ENCODE data around the gene CEP170. TPM values are rescaled to one million over a fixed set of nuclear protein-coding genes. Genes with fewer than 3 reads are reported as not detected.
A peak's percentile ranks its signal among the peaks of the same experiment; 100 is the strongest.

CEP170 gene
- total and polyA plus RNA-seq, 8 donors = 5.0 to 27.4 (median 5.9) TPM

DNA sequence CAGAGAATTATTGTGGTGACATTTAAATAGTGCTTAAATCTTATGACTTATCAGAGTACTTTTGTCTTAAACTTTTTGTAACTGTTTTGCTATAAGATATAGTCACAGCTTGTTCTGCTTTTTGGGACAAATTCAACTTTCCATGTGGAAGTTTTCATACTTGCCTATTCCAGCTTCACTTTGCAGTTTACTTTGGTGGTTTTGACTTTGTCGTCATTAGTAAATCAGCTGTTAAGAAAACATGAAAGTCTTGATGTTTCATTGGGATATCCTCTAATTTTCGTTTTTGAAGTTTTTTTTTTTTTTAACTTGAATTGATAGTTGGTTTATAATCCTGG lies 32.0 kb upstream of the CEP170 start:
- H3K4me3 ChIP-seq = no peak overlapping the region
- TF ChIP-seq, protein P1, sequence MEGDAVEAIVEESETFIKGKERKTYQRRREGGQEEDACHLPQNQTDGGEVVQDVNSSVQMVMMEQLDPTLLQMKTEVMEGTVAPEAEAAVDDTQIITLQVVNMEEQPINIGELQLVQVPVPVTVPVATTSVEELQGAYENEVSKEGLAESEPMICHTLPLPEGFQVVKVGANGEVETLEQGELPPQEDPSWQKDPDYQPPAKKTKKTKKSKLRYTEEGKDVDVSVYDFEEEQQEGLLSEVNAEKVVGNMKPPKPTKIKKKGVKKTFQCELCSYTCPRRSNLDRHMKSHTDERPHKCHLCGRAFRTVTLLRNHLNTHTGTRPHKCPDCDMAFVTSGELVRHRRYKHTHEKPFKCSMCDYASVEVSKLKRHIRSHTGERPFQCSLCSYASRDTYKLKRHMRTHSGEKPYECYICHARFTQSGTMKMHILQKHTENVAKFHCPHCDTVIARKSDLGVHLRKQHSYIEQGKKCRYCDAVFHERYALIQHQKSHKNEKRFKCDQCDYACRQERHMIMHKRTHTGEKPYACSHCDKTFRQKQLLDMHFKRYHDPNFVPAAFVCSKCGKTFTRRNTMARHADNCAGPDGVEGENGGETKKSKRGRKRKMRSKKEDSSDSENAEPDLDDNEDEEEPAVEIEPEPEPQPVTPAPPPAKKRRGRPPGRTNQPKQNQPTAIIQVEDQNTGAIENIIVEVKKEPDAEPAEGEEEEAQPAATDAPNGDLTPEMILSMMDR (IDR thresholded peaks at IDR 0.05) = no peak
- no peak for DNase-seq
- ATAC-seq = peak in 2 of 4 donors; percentile 39 to 40
- FAIRE-seq = no peak
- H3K4me1 ChIP-seq = no peaks in the 10 kb centered on the region
- H3K36me3 ChIP-seq = peaks cover 0 to 33% (median 4%) of the 10 kb centered on the region in 3 donors
- WGBS, 2 donors = 70 to 78% methylated on average over 2 of the region's 2 CpGs
- H3K9me3 ChIP-seq = no peaks in the 10 kb centered on the region
- intact Hi-C loops (cut with DNase I) = no loop called here
- no peaks in the 10 kb centered on the region for H3K27me3 ChIP-seq
- H3K27ac ChIP-seq = peak overlapping the region in 2 of 4 donors; percentile 16 to 51

DNA sequence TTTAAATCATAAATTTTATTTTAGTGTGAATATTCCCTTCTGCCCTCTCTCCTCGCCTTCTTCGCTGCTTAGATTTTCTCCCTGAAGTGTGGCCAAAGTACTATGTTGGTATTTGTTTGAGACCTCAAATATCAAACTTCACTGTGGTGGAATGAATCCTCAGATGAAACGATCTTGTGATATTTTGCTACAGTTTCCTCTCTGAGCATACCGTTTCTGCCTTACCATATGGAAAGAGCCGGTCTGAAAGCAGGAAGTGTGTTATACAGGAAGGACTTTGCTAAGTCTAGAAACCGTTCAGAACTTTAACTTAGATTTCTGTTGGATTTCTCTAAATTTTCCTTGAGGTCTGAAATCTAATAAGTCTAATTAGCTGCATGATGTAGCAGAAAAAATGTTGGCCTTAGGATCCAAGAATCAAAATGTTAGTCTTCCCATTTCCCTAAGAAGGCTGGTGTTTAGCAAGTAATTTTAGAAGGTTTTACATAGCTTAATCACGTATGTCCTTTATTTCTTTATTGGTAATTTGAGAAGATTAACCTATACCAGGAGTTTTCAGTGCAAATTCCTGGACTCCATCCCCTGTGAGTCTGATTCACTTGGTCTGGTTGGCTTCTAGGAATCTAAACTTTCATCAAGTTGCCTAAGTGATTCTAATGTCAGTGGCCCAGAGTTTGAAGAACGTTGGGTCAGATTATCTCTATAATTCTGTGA lies 31.5 kb upstream of the CEP170 start:
- Histone ChIP-seq H3K4me1 (no peaks in the 10 kb centered on the region), H3K27ac (peak overlapping the region in 2 of 4 donors; percentile 16 to 51), H3K4me3 (no peak overlapping the region), H3K9me3 (no peaks in the 10 kb centered on the region), H3K27me3 (no peaks in the 10 kb centered on the region), H3K36me3 (peaks cover 0 to 38% (median 4%) of the 10 kb centered on the region in 3 donors)
- WGBS, 2 donors = 73 to 84% methylated on average over 8 of the region's 8 CpGs
- FAIRE-seq (no peak), ATAC-seq (peak in 2 of 4 donors; percentile 49 to 50), DNase-seq (no peak)
- intact Hi-C loops (cut with DNase I) = no loop called here
- TF ChIP-seq, protein P1 (IDR thresholded peaks at IDR 0.05) = no peak

DNA sequence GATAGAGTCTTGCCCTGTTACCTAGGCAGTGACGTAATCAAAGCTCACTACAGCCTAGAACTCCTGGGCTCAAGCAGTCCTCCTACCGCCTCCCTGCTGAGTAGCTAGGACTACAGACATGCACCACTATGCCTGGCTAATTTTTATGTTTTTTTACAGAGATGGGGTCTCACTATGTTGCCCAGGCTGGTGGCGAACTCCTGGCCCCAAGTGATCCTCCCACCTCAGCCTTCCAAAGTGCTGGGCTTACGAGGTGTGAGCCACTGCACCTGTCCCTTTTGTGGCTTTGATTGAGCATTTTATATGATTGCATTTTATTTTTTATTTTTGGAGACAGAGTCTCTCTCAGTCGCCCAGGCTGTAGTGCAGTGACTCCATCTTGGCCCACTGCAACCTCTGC lies 26.6 kb upstream of the CEP170 start:
- DNase-seq (no peak), ATAC-seq (no peak), FAIRE-seq (no peak)
- no peaks in the 10 kb centered on the region for H3K4me1 ChIP-seq
- no peaks in the 10 kb centered on the region for H3K27me3 ChIP-seq
- H3K9me3 ChIP-seq = no peaks in the 10 kb centered on the region
- TF ChIP-seq, protein P1 (IDR thresholded peaks at IDR 0.05) = no peak
- peaks cover 0 to 20% (median 7%) of the 10 kb centered on the region in 3 donors for H3K36me3 ChIP-seq
- no peak overlapping the region for H3K4me3 ChIP-seq
- whole genome bisulfite sequencing, 2 donors = 97% methylated on average over 5 of the region's 5 CpGs
- H3K27ac ChIP-seq = no peak overlapping the region
- intact Hi-C loops (cut with DNase I) = no loop called here

DNA sequence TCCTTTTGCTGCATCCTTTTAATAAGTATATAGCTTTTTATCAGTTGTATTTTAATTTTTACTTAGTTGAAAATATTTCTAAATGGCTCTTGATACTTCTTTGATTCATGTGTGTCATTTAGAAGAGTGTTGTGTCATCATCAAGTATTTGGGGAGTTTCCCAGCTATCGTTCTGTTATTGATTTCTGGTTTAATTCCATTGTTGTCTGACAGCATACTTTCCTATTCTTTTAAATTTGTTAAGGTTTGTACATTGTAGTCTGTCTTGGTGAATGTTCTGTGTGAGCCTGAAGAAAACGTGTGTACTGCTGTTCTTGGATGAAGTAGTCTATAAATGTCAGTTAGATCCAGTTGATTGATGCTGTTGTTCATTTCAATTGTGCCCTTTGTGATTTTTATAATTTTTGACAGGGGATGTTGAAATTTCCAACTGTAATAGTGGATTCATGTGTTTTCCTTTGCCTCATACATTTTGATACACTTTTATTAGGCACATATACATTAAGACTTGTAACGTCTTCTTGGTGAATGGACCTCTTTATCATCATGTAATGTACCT lies 25.6 kb upstream of the CEP170 start:
- FAIRE-seq = no peak
- no peak for ATAC-seq
- no peak overlapping the region for H3K4me3 ChIP-seq
- 53 to 60% methylated on average over 3 of the region's 3 CpGs for WGBS, 2 donors
- intact Hi-C loops (cut with DNase I) = no loop called here
- no peaks in the 10 kb centered on the region for H3K9me3 ChIP-seq
- H3K27ac ChIP-seq = no peak overlapping the region
- H3K27me3 ChIP-seq = no peaks in the 10 kb centered on the region
- TF ChIP-seq, protein P1 (IDR thresholded peaks at IDR 0.05) = no peak
- H3K36me3 ChIP-seq = peaks cover 0 to 16% (median 11%) of the 10 kb centered on the region in 3 donors
- no peak for DNase-seq
- no peaks in the 10 kb centered on the region for H3K4me1 ChIP-seq

DNA sequence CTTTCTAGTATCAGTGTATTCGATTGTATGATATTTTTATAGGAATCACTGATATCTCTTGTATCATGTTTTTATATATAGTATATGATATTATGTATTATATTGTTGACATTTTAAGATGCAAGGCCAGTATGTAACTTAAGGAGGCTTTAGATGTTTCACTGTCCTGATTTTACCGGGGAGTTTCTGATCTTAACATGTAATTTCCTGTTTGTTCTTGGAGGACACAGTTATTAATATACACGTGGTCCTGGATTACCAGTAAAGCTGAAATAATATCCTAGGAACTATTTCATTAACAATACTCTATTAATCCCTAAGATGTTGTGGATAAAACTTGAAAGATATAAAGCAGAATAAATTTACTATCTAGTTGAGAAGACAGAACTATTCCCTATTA lies 20.2 kb upstream of the CEP170 start:
- 89 to 90% methylated on average over 3 of the region's 3 CpGs for WGBS, 2 donors
- Histone ChIP-seq H3K4me1 (no peaks in the 10 kb centered on the region), H3K36me3 (peaks cover 0 to 31% (median 11%) of the 10 kb centered on the region in 3 donors), H3K27me3 (no peaks in the 10 kb centered on the region), H3K4me3 (no peak overlapping the region), H3K9me3 (no peaks in the 10 kb centered on the region), H3K27ac (no peak overlapping the region)
- FAIRE-seq (no peak), DNase-seq (no peak), ATAC-seq (no peak)
- intact Hi-C loops (cut with DNase I) = no loop called here
- TF ChIP-seq, protein P1 (IDR thresholded peaks at IDR 0.05) = no peak
